AG09309 (cell line): ENCODE data around the gene BAG5.

Source experiments
- DNase-seq: peaks from one replicate; pipeline ENCODE4 v3.0.0-alpha.2; 2010; ENCODE audit warnings: low read depth
- H3K4me3 ChIP-seq: 2 replicates; pipeline ENCODE4 v1.5.1; 2011; ENCODE audit warnings: mild to moderate bottlenecking, low read depth, low read length, moderate library complexity; ENCODE audit not compliant: control insufficient read depth
- CTCF ChIP-seq: IDR thresholded peaks from 2 replicates; pipeline ENCODE4 v1.5.1; 2011; ENCODE audit warnings: mild to moderate bottlenecking, low read depth, low read length, inconsistent platforms; ENCODE audit not compliant: insufficient read depth, control insufficient read depth; ENCODE audit errors: missing control alignments

Gene BAG5

GRCh38 chr14:103507751-103508150 is 54.7 kb downstream of the BAG5 start:
- DNase-seq, result no peak
- no peak for TF ChIP-seq CTCF
- no peak overlapping the region for H3K4me3 ChIP-seq
